HFF-Myc (cell line): ENCODE data around the gene IGFBP2.

Experiments
- DNase-seq: peaks from one replicate; pipeline ENCODE4 v3.0.0-alpha.2; 2011; ENCODE audit warnings: low read depth; ENCODE audit errors: extremely low read depth
- H3K4me3 ChIP-seq: replicated peaks from 2 replicates; pipeline ENCODE4 v1.5.1; 2011; ENCODE audit warnings: low read depth, mild to moderate bottlenecking, control low read depth, low read length
- CTCF ChIP-seq: IDR thresholded peaks from 2 replicates; pipeline ENCODE4 v1.5.1; 2012; ENCODE audit warnings: mild to moderate bottlenecking, low read depth, low read length, control low read depth; ENCODE audit errors: missing control alignments

The IGFBP2 gene

GRCh38 chr2:216666461-216667233, 33.4 kb downstream of the IGFBP2 start:
- H3K4me3 ChIP-seq = no peak overlapping the region

GRCh38 chr2:216670266-216671080, 37.3 kb downstream of the IGFBP2 start:
- no peak for DNase-seq
- no peak overlapping the region for H3K4me3 ChIP-seq
- no peak for TF ChIP-seq CTCF

More at GRCh38 chr2:216666461-216667233, 33.4 kb downstream of the IGFBP2 start:
- DNase-seq = no peak
- TF ChIP-seq CTCF = peak; percentile 99

- H3K4me3 ChIP-seq = no peak overlapping the region
- no peak for DNase-seq
- no peak for TF ChIP-seq CTCF
Observed at GRCh38 chr2:216671081-216671411, 37.8 kb downstream of the IGFBP2 start.

DNA sequence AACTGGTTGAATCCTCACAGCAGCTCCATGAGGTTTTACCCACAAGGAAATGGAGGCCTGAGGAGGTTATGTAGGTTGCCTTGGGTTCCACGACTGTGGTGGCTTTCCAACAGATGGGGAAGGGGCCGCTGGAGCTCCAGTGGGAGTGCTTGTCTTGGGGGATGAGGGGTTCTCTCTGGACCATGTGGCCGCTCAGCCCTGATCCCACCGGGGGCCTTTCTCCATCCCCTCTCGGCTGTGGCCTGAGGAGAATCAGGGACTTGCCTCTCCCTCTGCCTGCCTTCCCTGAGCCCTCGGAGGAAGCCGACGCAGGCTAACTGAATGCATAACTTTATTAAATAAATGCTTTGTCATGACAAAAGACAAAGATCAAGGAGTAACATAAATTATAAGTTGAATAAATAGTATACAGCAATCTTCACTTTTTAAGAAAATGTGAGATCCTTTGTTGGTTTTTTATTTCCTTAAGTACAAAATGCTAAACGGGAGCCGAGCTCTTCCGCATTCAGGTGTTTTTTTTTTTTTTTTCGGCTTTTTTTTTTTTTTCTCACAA, 38.6 kb downstream of the IGFBP2 start:
- H3K4me3 ChIP-seq = no peak overlapping the region
- no peak for DNase-seq
- no peak for TF ChIP-seq CTCF

DNA sequence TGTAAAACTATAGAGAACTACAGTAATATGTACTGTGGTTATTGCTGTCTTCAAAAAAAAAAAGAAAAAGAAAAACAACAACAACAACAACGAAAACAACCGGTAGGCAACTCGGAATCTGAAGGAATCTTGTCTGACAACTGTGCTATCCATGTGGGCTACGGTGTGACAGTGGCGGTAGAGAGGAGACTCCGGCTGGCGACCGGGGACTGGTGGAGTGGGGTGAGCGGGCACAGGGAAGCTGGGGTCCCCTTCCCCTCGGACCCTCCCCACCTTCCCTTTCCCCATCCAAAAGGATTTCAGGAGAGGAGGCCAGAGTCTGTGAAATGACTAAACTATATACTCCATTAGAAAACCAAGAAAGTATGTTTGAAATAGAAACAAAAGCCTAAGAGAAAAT, 39.2 kb downstream of the IGFBP2 start:
- TF ChIP-seq CTCF = no peak
- DNase-seq = no peak
- no peak overlapping the region for H3K4me3 ChIP-seq

- H3K4me3 ChIP-seq = no peak overlapping the region
Observed at GRCh38 chr2:216673021-216673420, 39.8 kb downstream of the IGFBP2 start.

More at GRCh38 chr2:216673021-216673420, 39.8 kb downstream of the IGFBP2 start:
- no peak for TF ChIP-seq CTCF
- DNase-seq = no peak
